Uterus (tissue), 4 donors: ENCODE measurements around the gene SCTR. TPM values are rescaled to one million over a fixed set of nuclear protein-coding genes. Genes with fewer than 3 reads are reported as not detected.

Source experiments
- DNase-seq, 2 donors: peaks; one replicate each; pipeline ENCODE4 v3.0.0-alpha.2; 2019 to 2020
- H3K27ac ChIP-seq, 2 donors: fragments of 200-600 bp; sonication (generic); 1 replicate in 1 of 2; 2 replicates in 1 of 2; pipeline ENCODE4 v1.5.1; 2016 to 2018
- H3K27me3 ChIP-seq, 2 donors: fragments of 200-600 bp; sonication (generic); one replicate each; pipeline ENCODE4 v1.5.1; 2018 to 2019; ENCODE audit warnings: control low read depth in 1 of 2
- H3K36me3 ChIP-seq, 2 donors: fragments of 200-600 bp; sonication (generic); one replicate each; pipeline ENCODE4 v1.5.1; 2019; ENCODE audit warnings: control low read depth in 1 of 2
- H3K4me1 ChIP-seq, 2 donors: fragments of 200-600 bp; sonication (generic); one replicate each; pipeline ENCODE4 v1.5.1; 2018 to 2019; ENCODE audit warnings: control low read depth in 1 of 2
- H3K4me3 ChIP-seq, 2 donors: fragments of 200-600 bp; sonication (generic); 1 replicate in 1 of 2; 2 replicates in 1 of 2; pipeline ENCODE4 v1.5.1; 2018 to 2019; ENCODE audit warnings: mild to moderate bottlenecking in 1 of 2
- H3K9me3 ChIP-seq, 2 donors: fragments of 200-600 bp; sonication (generic); one replicate each; pipeline ENCODE4 v1.5.1; 2019; ENCODE audit warnings: control low read depth in 1 of 2
- POLR2A ChIP-seq, 2 donors: fragments of 450-650 bp; IDR thresholded peaks; one replicate each; pipeline ENCODE4 v1.6.1; 2016; ENCODE audit warnings: antibody characterized with exemption in 2 of 2, mild to moderate bottlenecking in 1 of 2, moderate library complexity in 1 of 2
- intact Hi-C: fragments of 100-400 bp; cut with DNase I; formaldehyde crosslinking; loops from one replicate; pipeline ENCODE4 v1.15.1; 2023; ENCODE audit warnings: low total_unique reads
- total RNA-seq, 4 donors: library from RNA; depleted of rRNA in 3 of 4; stranded (reverse); fragments of >200 nt in 3 of 4; gene quantifications; one replicate each; pipeline versions ENCODE4 v1.1.0 to v1.2.4, GENCODE V29; 2014 to 2023
- TF ChIP-seq, protein P1 (sequence below), 4 experiments: fragments of 200-600 bp in 2 of 4; fragments of 450-650 bp in 2 of 4; sonication (generic) in 2 of 4; IDR thresholded peaks; one replicate each; pipeline ENCODE4 v1.5.1; 2016 to 2019; ENCODE audit warnings: antibody characterized with exemption in 4 of 4, mild to moderate bottlenecking in 2 of 4, moderate library complexity in 1 of 4
- donor health status: DM: yes; HTN: yes; CAD: no.

The SCTR gene
- total RNA-seq, 4 donors from 2014 or later, result not detected

DNA sequence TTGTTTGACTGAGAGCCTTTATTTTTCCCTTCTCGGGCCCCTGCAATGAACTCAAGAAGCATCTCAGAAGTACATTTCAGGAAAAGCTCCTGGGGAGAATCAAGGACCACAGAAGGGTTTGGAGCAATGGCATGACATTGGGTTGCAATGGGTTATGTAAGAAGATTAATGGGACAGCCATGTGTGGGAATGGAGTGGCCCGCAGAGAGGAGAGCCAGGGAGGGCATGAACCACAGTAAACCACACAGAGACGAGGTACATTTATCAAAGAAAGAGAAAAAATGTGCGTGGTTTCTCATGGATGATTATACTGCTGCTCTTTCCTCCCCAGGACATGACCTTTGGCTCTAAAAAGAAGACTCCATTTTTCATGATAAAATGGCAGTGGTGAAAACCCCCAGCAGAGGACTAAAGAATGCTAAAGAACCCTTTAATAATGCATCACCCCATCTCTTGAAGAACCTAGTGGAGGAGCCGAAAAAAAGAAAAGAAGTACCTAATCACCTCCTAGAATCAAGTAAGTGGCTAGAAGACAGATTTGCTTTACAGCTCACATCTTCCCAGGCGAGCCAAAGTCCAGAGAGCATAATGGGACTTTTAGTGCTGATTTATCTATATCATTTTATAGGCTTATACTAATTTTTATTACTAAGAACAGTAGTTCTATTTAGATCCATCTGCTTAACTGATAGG is 21.6 kb upstream of the SCTR start:
- Histone ChIP-seq H3K9me3 (no peaks in the 10 kb centered on the region), H3K36me3 (no peaks in the 10 kb centered on the region), H3K27me3 (no peaks in the 10 kb centered on the region), H3K27ac (no peak overlapping the region), H3K4me1 (peaks cover 0 to 5% of the 10 kb centered on the region in 2 donors), H3K4me3 (no peak overlapping the region)
- TF ChIP-seq, protein P1, sequence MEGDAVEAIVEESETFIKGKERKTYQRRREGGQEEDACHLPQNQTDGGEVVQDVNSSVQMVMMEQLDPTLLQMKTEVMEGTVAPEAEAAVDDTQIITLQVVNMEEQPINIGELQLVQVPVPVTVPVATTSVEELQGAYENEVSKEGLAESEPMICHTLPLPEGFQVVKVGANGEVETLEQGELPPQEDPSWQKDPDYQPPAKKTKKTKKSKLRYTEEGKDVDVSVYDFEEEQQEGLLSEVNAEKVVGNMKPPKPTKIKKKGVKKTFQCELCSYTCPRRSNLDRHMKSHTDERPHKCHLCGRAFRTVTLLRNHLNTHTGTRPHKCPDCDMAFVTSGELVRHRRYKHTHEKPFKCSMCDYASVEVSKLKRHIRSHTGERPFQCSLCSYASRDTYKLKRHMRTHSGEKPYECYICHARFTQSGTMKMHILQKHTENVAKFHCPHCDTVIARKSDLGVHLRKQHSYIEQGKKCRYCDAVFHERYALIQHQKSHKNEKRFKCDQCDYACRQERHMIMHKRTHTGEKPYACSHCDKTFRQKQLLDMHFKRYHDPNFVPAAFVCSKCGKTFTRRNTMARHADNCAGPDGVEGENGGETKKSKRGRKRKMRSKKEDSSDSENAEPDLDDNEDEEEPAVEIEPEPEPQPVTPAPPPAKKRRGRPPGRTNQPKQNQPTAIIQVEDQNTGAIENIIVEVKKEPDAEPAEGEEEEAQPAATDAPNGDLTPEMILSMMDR (IDR thresholded peaks at IDR 0.05), result no peak
- DNase-seq, result no peak
- intact Hi-C loops, result no loop called here

DNA sequence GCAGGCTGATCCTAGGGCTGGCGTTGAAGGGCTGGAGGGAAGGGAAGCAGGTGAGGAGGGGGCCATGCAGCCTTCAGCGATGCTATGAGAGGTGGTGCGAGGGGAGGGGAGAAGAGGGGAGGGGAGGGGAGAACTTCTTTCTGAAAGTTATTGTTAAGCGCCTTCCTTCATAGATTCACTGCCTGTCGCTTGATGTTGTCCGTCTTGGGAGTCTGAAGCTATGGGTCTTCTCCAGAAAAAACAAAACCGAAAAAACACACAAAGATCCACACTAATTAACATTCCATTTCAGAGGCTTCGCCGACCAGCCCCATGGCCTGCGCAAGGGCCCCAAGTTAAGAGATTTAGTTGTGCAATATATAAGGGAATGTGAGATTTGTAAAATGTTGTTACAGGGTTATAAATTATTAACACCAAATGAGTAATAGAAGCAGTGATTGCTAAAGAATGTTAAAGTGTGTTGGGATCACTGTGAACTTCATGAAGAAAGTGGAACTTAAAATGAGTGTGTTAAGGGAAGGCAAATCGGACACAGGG is 20.7 kb upstream of the SCTR start:
- TF ChIP-seq, protein P1 (IDR thresholded peaks at IDR 0.05), result no peak
- no peak for TF ChIP-seq POLR2A (IDR thresholded peaks at IDR 0.05)
- Histone ChIP-seq H3K4me1 (peaks cover 0 to 5% of the 10 kb centered on the region in 2 donors), H3K27ac (no peak overlapping the region), H3K9me3 (no peaks in the 10 kb centered on the region), H3K27me3 (no peaks in the 10 kb centered on the region), H3K4me3 (peak overlapping the region; percentile 27 to 49), H3K36me3 (no peaks in the 10 kb centered on the region)
- intact Hi-C loops, result no loop called here
- no peak for DNase-seq

- TF ChIP-seq, protein P1 (IDR thresholded peaks at IDR 0.05), result no peak
- Histone ChIP-seq H3K9me3 (no peaks in the 10 kb centered on the region), H3K27ac (no peak within 1 kb of the TSS), H3K4me1 (peaks cover 0 to 5% of the 10 kb centered on the region in 2 donors), H3K36me3 (no peaks in the 10 kb centered on the region), H3K4me3 (peak within 1 kb of the TSS; percentile 27 to 49), H3K27me3 (no peaks in the 10 kb centered on the region)
- DNase-seq, result peak; percentile 32 to 42
- intact Hi-C loops, result no loop called here
Observed at GRCh38 chr2:119544075-119544938, 20.0 kb upstream of the SCTR start, which contains the start of gene CFAP221. Gene CFAP221, plus strand, starts transcription at chr2:119544449. Its CDS starts 1,683 bp downstream, at chr2:119546132.

DNA sequence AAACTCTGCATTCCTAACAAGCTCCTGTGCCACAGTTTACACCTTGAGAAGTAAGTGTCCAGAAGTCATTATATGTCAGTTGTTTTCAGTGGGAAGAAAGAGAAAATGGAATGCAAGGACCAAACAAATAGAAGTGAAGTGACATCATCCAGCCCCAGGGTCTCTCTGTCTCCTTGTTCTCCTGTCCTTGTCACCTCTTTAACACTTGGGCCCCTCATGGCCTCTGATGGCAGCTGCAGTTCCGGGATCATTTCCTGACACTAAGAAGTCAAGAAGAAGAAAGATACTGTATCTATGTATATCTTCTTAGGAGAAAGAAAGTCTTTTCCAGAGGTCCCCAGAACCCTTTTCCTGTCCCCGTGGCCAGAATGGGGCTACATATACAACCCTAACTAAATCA is 17.2 kb upstream of the SCTR start:
- H3K9me3 ChIP-seq, result no peaks in the 10 kb centered on the region
- no peaks in the 10 kb centered on the region for H3K27me3 ChIP-seq
- no peaks in the 10 kb centered on the region for H3K36me3 ChIP-seq
- TF ChIP-seq, protein P1 (IDR thresholded peaks at IDR 0.05), result no peak
- TF ChIP-seq POLR2A (IDR thresholded peaks at IDR 0.05), result no peak
- no peak for DNase-seq
- intact Hi-C loops, result no loop called here
- no peak overlapping the region for H3K4me3 ChIP-seq
- peaks cover 0 to 5% of the 10 kb centered on the region in 2 donors for H3K4me1 ChIP-seq
- H3K27ac ChIP-seq, result no peak overlapping the region

GRCh38 chr2:119537792-119538191 is 13.5 kb upstream of the SCTR start:
- Histone ChIP-seq H3K4me1 (no peaks in the 10 kb centered on the region), H3K27me3 (no peaks in the 10 kb centered on the region), H3K36me3 (no peaks in the 10 kb centered on the region), H3K27ac (no peak overlapping the region), H3K9me3 (no peaks in the 10 kb centered on the region), H3K4me3 (no peak overlapping the region)
- intact Hi-C loops, result no loop called here
- TF ChIP-seq, protein P1 (IDR thresholded peaks at IDR 0.05), result no peak
- no peak for TF ChIP-seq POLR2A (IDR thresholded peaks at IDR 0.05)
- DNase-seq, result no peak
